Esophagus muscularis mucosa (tissue), 4 donors: ENCODE data around the gene TRIP13. TPM values are rescaled to one million over a fixed set of nuclear protein-coding genes. Genes with fewer than 3 reads are reported as not detected.
"Not testable (repeated sequence)": the region's sequence is repeated elsewhere in the genome, so short reads cannot be mapped to it uniquely, and the experiment has no call there.

ENCODE experiments used
- DNase-seq: peaks from one replicate; pipeline ENCODE4 v3.0.0-alpha.2; 2017; ENCODE audit errors: extremely low spot score
- H3K27ac ChIP-seq, 4 donors: fragments of 200-600 bp; sonication (generic); replicated peaks in 1 of 4; 1 replicate in 3 of 4; 2 replicates in 1 of 4; pipeline ENCODE4 v1.5.1; 2016 to 2019; ENCODE audit warnings: mild to moderate bottlenecking in 1 of 4
- H3K27me3 ChIP-seq, 4 donors: fragments of 200-600 bp; sonication (generic); one replicate each; pipeline versions ENCODE4 v1.5.1 to v1.6.0; 2016 to 2019
- H3K36me3 ChIP-seq, 4 donors: fragments of 200-600 bp; sonication (generic); one replicate each; pipeline ENCODE4 v1.5.1; 2016 to 2019
- H3K4me1 ChIP-seq, 4 donors: fragments of 200-600 bp; sonication (generic); one replicate each; pipeline ENCODE4 v1.5.1; 2016 to 2019
- H3K4me3 ChIP-seq, 4 donors: fragments of 200-600 bp; sonication (generic); 1 replicate in 2 of 4; 2 replicates in 2 of 4; pipeline ENCODE4 v1.5.1; 2016 to 2019; ENCODE audit warnings: mild to moderate bottlenecking in 4 of 4, moderate library complexity in 1 of 4
- H3K9me3 ChIP-seq, 4 donors: fragments of 200-600 bp; sonication (generic); 1 replicate in 3 of 4; 2 replicates in 1 of 4; pipeline ENCODE4 v1.5.1; 2016 to 2019
- EP300 ChIP-seq: sonication (generic); formaldehyde crosslinking; IDR thresholded peaks from one replicate; pipeline ENCODE4 v1.6.1; 2017; ENCODE audit warnings: antibody characterized with exemption
- POLR2A ChIP-seq: fragments of 450-650 bp; IDR thresholded peaks from one replicate; pipeline ENCODE4 v1.6.1; 2017; ENCODE audit warnings: antibody characterized with exemption, moderate library complexity, mild to moderate bottlenecking, low read depth
- POLR2AphosphoS5 ChIP-seq, 2 donors: sonication (generic); formaldehyde crosslinking; IDR thresholded peaks; one replicate each; pipeline ENCODE4 v1.6.1; 2017; ENCODE audit warnings: antibody characterized with exemption in 2 of 2
- WGBS: methylation state at CpG from one replicate; pipeline ENCODE4 v1.1.5; 2018; 5-methylcytosine and 5-hydroxymethylcytosine counted together
- intact Hi-C: fragments of 100-400 bp; cut with DNase I; formaldehyde crosslinking; loops from one replicate; pipeline ENCODE4 v1.15.1; 2023
- total RNA-seq, 4 donors: library from RNA; depleted of rRNA; stranded (reverse); fragments of >200 nt; gene quantifications; one replicate each; pipeline versions ENCODE4 v1.1.0 to v1.2.1, GENCODE V29; 2016
- TF ChIP-seq, protein P1 (sequence below), 3 experiments: fragments of 200-600 bp in 2 of 3; fragments of 450-650 bp in 1 of 3; sonication (generic) in 2 of 3; IDR thresholded peaks; one replicate each; pipeline ENCODE4 v1.5.1; 2017 to 2019; ENCODE audit warnings: antibody characterized with exemption in 3 of 3, mild to moderate bottlenecking in 2 of 3, moderate library complexity in 1 of 3

TRIP13 gene, protein sequence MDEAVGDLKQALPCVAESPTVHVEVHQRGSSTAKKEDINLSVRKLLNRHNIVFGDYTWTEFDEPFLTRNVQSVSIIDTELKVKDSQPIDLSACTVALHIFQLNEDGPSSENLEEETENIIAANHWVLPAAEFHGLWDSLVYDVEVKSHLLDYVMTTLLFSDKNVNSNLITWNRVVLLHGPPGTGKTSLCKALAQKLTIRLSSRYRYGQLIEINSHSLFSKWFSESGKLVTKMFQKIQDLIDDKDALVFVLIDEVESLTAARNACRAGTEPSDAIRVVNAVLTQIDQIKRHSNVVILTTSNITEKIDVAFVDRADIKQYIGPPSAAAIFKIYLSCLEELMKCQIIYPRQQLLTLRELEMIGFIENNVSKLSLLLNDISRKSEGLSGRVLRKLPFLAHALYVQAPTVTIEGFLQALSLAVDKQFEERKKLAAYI
- under 1 TPM in 3 of 4 donors, not detected in 1; 0.65 to 0.92 (median 0.66) TPM for total RNA-seq

GRCh38 chr5:892394-893136 lies at the start of gene TRIP13, which contains the start of gene BRD9:
TSS of gene TRIP13 (plus strand) at chr5:892884. CDS start at chr5:892999, 115 bp downstream.
TSS of gene BRD9 (minus strand) at chr5:892801. CDS start at chr5:892657, 144 bp downstream.
- DNase-seq: no peak
- TF ChIP-seq EP300 (no peak), POLR2A (no peak), POLR2AphosphoS5 (IDR thresholded peaks at IDR 0.05) (peak; percentile 68 to 72)
- TF ChIP-seq, protein P1, sequence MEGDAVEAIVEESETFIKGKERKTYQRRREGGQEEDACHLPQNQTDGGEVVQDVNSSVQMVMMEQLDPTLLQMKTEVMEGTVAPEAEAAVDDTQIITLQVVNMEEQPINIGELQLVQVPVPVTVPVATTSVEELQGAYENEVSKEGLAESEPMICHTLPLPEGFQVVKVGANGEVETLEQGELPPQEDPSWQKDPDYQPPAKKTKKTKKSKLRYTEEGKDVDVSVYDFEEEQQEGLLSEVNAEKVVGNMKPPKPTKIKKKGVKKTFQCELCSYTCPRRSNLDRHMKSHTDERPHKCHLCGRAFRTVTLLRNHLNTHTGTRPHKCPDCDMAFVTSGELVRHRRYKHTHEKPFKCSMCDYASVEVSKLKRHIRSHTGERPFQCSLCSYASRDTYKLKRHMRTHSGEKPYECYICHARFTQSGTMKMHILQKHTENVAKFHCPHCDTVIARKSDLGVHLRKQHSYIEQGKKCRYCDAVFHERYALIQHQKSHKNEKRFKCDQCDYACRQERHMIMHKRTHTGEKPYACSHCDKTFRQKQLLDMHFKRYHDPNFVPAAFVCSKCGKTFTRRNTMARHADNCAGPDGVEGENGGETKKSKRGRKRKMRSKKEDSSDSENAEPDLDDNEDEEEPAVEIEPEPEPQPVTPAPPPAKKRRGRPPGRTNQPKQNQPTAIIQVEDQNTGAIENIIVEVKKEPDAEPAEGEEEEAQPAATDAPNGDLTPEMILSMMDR (IDR thresholded peaks at IDR 0.05): peak in 2 of 3 experiments; percentile 6 to 51
- Histone ChIP-seq H3K4me3 (peak within 1 kb of the TSS; percentile 68 to 98 (median 92)), H3K4me1 (peaks cover 16 to 33% (median 25%) of the 10 kb centered on the region in 4 donors), H3K27me3 (no peaks in the 10 kb centered on the region), H3K27ac (peak within 1 kb of the TSS; percentile 81 to 94 (median 91)), H3K36me3 (peaks cover 35 to 41% (median 38%) of the 10 kb centered on the region in 4 donors), H3K9me3 (no peaks in the 10 kb centered on the region)
- WGBS: 1% methylated on average over 40 of the region's 91 CpGs
- intact Hi-C loops: no loop called here

- intact Hi-C loops: loop anchor here (5.0 kb wide), 1 partner anchor 81 kb away; no protein-coding TSS in a partner anchor
Observed at GRCh38 chr5:843371-843770, 49.3 kb upstream of the TRIP13 start.

GRCh38 chr5:843926-844325 lies 48.8 kb upstream of the TRIP13 start:
- H3K9me3 ChIP-seq, H3K27me3 ChIP-seq, H3K27ac ChIP-seq, H3K4me3 ChIP-seq, H3K4me1 ChIP-seq, DNase-seq: not testable (repeated sequence)
- 77% methylated on average over 13 of the region's 22 CpGs for WGBS
- intact Hi-C loops: loop anchor here (5.0 kb wide), 1 partner anchor 82 kb away; no protein-coding TSS in a partner anchor
- H3K36me3 ChIP-seq: peaks cover 0 to 22% (median 14%) of the 10 kb centered on the region in 4 donors

More at GRCh38 chr5:843371-843770, 49.3 kb upstream of the TRIP13 start:
- not testable (repeated sequence) for H3K27ac ChIP-seq, H3K4me1 ChIP-seq, H3K9me3 ChIP-seq, H3K27me3 ChIP-seq, H3K4me3 ChIP-seq, DNase-seq
- no CpG with 5 or more reads among the region's 26 CpGs for WGBS
- peaks cover 0 to 22% (median 14%) of the 10 kb centered on the region in 4 donors for H3K36me3 ChIP-seq

- DNase-seq, H3K27ac ChIP-seq, H3K27me3 ChIP-seq, H3K9me3 ChIP-seq, H3K4me1 ChIP-seq, H3K4me3 ChIP-seq: not testable (repeated sequence)
- intact Hi-C loops: loop anchor here (5.0 kb wide), 1 partner anchor 82 kb away; no protein-coding TSS in a partner anchor
- 78% methylated on average over 12 of the region's 16 CpGs for WGBS
- H3K36me3 ChIP-seq: peaks cover 0 to 22% (median 14%) of the 10 kb centered on the region in 4 donors
Observed at GRCh38 chr5:844426-844825, 48.3 kb upstream of the TRIP13 start.

DNA sequence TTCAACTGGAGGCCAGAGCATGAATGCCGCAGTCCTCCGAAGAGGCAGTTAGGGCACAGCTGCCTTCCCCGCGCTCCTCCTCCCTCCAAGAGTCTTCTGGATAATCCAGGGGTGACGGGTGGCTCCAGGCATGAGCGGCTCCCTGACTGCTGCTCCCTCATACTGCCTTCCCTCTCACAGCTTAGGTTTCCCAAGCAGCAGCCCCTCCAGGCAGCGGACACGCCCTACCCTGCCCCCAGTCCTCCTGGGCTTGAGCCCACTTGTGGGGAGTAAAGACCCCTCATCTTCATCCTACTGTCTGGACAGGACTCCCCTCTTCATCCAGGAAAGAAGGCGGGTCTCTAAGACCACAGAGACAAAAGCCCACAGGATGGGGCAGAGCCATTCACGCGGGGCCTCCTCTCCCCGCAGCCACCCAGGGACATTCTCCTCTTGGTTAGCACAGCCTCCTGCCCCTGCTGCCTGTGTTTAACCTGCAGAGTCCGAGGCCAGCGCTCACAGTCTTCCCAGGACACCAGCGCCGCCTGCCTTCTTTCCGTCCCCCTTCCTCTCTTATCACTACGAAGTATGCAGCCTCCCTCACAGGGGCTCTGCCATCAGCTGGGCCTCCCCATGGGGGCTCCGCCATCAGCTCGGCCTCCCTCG lies 47.5 kb upstream of the TRIP13 start:
- H3K27ac ChIP-seq, H3K27me3 ChIP-seq, DNase-seq, intact Hi-C loops, H3K4me3 ChIP-seq, H3K9me3 ChIP-seq: not testable (repeated sequence)
- Histone ChIP-seq H3K4me1 (peaks cover 7 to 16% (median 14%) of the 10 kb centered on the region in 4 donors), H3K36me3 (peaks cover 0 to 20% (median 13%) of the 10 kb centered on the region in 4 donors)
- 87% methylated on average over 14 of the region's 21 CpGs for WGBS

DNA sequence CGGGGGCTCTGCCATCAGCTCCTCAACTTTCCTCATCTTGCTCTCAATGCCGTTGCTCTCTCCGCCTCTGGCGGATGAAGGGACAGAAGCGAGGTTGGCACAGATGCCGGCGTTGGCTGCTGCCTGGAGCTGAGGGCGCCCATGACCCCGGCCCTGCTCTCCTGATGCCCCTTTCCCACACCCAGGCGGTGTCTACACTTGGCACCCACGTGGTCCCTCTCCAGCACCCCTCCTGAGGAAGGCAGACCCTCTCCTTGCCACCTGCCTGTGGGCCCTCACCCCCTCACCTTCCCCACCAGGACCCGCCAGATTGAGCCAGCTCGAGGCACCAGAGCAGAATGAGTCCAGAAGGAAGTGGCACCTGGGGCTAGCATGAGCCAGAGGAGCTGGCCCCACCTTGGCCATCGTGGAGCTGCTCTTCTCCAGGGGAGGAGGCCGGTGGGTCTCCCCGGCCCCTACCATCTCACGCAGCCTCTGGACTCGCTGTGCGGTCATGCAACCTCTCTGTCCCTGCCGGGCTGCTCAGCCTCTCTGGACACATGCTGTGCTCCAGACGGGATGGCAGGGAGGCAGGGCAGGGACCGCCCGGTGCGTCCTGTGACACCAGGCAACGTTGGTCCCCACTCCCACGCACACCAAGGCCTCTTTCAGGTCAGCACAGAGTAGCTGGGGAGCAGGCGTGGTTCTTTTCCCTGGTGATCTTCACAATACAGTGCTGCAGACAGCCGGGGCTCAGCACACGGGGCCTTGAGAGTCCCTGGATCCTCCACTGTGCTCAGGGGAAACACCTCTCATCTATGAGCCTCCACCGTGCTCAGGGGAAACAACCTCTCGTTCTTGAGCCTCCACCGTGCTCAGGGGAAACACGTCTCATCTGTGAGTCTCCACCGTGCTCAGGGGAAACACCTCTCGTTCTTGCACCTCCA lies 46.7 kb upstream of the TRIP13 start:
- Histone ChIP-seq H3K4me1 (peaks cover 7 to 23% (median 18%) of the 10 kb centered on the region in 4 donors), H3K36me3 (peaks cover 0 to 13% (median 6%) of the 10 kb centered on the region in 4 donors), H3K27me3 (peaks cover 0 to 15% (median 0%) of the 10 kb centered on the region in 4 donors)
- H3K27ac ChIP-seq, intact Hi-C loops, H3K4me3 ChIP-seq, H3K9me3 ChIP-seq, DNase-seq: not testable (repeated sequence)
- 80% methylated on average over 9 of the region's 35 CpGs for WGBS

DNA sequence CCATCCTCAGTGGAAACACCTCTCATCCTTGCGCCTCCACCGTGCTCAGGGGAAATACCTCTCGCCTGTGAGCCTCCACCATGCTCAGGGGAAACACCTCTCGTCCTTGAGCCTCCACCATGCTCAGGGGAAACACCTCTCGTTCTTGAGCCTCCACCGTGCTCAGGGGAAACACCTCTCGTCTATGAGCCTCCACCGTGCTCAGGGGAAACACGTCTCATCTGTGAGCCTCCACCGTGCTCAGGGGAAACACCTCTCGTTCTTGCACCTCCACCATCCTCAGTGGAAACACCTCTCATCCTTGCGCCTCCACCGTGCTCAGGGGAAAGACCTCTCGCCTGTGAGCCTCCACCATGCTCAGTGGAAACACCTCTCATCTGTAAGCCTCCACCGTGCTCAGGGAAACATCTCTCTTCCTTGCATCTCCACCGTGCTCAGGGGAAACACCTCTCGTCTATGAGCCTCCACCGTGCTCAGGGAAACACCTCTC lies 46.0 kb upstream of the TRIP13 start:
- Histone ChIP-seq H3K36me3 (peaks cover 0 to 11% (median 4%) of the 10 kb centered on the region in 4 donors), H3K4me1 (peaks cover 7 to 24% (median 18%) of the 10 kb centered on the region in 4 donors), H3K27me3 (peaks cover 0 to 19% (median 0%) of the 10 kb centered on the region in 4 donors)
- DNase-seq, intact Hi-C loops, H3K9me3 ChIP-seq, H3K4me3 ChIP-seq, H3K27ac ChIP-seq: not testable (repeated sequence)
- 89% methylated on average over 18 of the region's 18 CpGs for WGBS

GRCh38 chr5:847212-847611 lies 45.5 kb upstream of the TRIP13 start:
- WGBS: 90% methylated on average over 9 of the region's 18 CpGs
- peaks cover 0 to 19% (median 0%) of the 10 kb centered on the region in 4 donors for H3K27me3 ChIP-seq
- DNase-seq, H3K4me3 ChIP-seq, H3K36me3 ChIP-seq, H3K9me3 ChIP-seq, H3K27ac ChIP-seq, intact Hi-C loops: not testable (repeated sequence)
- peaks cover 7 to 24% (median 18%) of the 10 kb centered on the region in 4 donors for H3K4me1 ChIP-seq

DNA sequence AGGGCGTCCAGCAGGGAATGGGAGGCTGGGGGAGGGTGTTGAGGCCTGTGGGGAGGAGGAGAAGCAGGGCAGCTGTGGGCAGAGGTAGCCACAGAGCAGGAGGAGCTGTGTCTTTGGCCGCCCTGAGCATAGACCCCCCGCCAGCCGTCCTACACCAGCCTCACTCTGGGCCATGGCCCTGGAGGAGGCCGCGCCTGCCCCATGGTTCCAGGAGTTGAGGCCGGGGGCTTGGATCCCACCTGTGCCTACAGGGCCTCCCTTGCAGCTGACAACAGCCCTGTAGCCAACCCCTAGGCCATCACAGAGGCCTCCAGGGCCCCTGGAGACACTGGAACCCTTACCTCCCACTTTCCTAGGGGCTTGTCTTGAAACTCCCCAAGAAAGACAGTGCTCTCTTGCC lies 44.9 kb upstream of the TRIP13 start:
- H3K27ac ChIP-seq, H3K36me3 ChIP-seq, H3K9me3 ChIP-seq, DNase-seq, H3K4me3 ChIP-seq, intact Hi-C loops: not testable (repeated sequence)
- WGBS: 91% methylated on average over 4 of the region's 7 CpGs
- Histone ChIP-seq H3K27me3 (peaks cover 0 to 23% (median 0%) of the 10 kb centered on the region in 4 donors), H3K4me1 (peaks cover 7 to 24% (median 18%) of the 10 kb centered on the region in 4 donors)
